GM12878 (cell line): ENCODE data around the gene FAM162A. TPM values are rescaled to one million over a fixed set of nuclear protein-coding genes. Genes with fewer than 3 reads are reported as not detected.

Source experiments
- ATAC-seq: fragments of 200-7000 bp; cut with Tn5 transposase; 3 replicates; pipeline ENCODE4 v1.9.1; 2020; ENCODE audit warnings: mild to moderate bottlenecking, moderate library complexity
- BruUV-seq: library from RNA; stranded (reverse); fragments of 400-500 nt; replicated peaks from 2 replicates; lab custom pipeline; 2021; lab: Mats Ljungman, UMichigan
- CTCF ChIA-PET: fragments of 300-600 bp; sonication (Branson Sonifier 250); formaldehyde crosslinking; extraction: SDS; loops from one replicate; lab custom pipeline; 2021; ENCODE audit warnings: inconsistent platforms; lab: Yijun Ruan, JAX
- POLR2A ChIA-PET: fragments of 350-600 bp; formaldehyde crosslinking; extraction: SDS; loops from one replicate; lab custom pipeline; 2021; ENCODE audit warnings: inconsistent platforms; lab: Charles Lee
- RAD21 ChIA-PET: fragments of 300-600 bp; sonication (Branson Sonifier 250); formaldehyde crosslinking; loops from one replicate; lab custom pipeline; 2023; ENCODE audit warnings: antibody characterized with exemption; ENCODE audit not compliant: unreplicated experiment; lab: Charles Lee
- SMC1A ChIA-PET: fragments of 300-600 bp; sonication (Branson Sonifier 250); formaldehyde crosslinking; loops from one replicate; lab custom pipeline; 2023; ENCODE audit not compliant: unreplicated experiment, uncharacterized antibody; lab: Charles Lee
- DNase-seq: peaks from one replicate; pipeline ENCODE4 v3.0.0-alpha.2; 2011; ENCODE audit warnings: low read depth, low spot score
- FAIRE-seq: peaks from 3 replicates; lab custom pipeline; 2011; peaks lifted over from hg19 to GRCh38; lab: Jason Lieb, UNC
- H2AFZ ChIP-seq: 2 replicates; pipeline ENCODE4 v1.6.0; 2011; ENCODE audit warnings: low read depth, low read length, control low read depth; ENCODE audit not compliant: control insufficient read depth
- H3K27ac ChIP-seq: 2 replicates; pipeline ENCODE4 v1.5.1; 2011; ENCODE audit warnings: control low read depth; ENCODE audit not compliant: control insufficient read depth, insufficient read depth
- H3K27me3 ChIP-seq, 2 experiments: replicated peaks in 1 of 2; 2 replicates each; pipeline versions ENCODE4 v1.6.0 to v1.6.1; 2011; ENCODE audit warnings: low read length in 1 of 2; ENCODE audit not compliant: control insufficient read depth in 2 of 2, insufficient read depth in 2 of 2
- H3K36me3 ChIP-seq, 2 experiments: 2 replicates each; pipeline ENCODE4 v1.5.1; 2011; ENCODE audit warnings: low read length in 1 of 2; ENCODE audit not compliant: control insufficient read depth in 2 of 2, insufficient read depth in 2 of 2
- H3K4me1 ChIP-seq: 2 replicates; pipeline ENCODE4 v1.6.1; 2011; ENCODE audit warnings: mild to moderate bottlenecking, low read length, moderate library complexity, mixed read lengths; ENCODE audit not compliant: control insufficient read depth, insufficient read depth
- H3K4me2 ChIP-seq: 2 replicates; pipeline ENCODE4 v1.6.0; 2011; ENCODE audit warnings: control low read depth; ENCODE audit not compliant: control insufficient read depth, insufficient read depth
- H3K4me3 ChIP-seq: fragments of 200-600 bp; sonication (generic); 2 replicates; pipeline ENCODE4 v1.5.1; 2016
- H3K79me2 ChIP-seq: 2 replicates; pipeline ENCODE4 v1.6.0; 2011; ENCODE audit warnings: low read length; ENCODE audit not compliant: control insufficient read depth, insufficient read depth
- H3K9ac ChIP-seq: 2 replicates; pipeline ENCODE4 v1.8.0; 2011; ENCODE audit warnings: low read length, control low read depth, mixed read lengths; ENCODE audit not compliant: control insufficient read depth, insufficient read depth
- H3K9me3 ChIP-seq: replicated peaks from 3 replicates; pipeline ENCODE4 v1.5.1; 2011; ENCODE audit warnings: mild to moderate bottlenecking, low read length; ENCODE audit not compliant: control insufficient read depth, insufficient read depth
- H4K20me1 ChIP-seq: 2 replicates; pipeline ENCODE4 v1.6.0; 2011; ENCODE audit not compliant: control insufficient read depth, insufficient read depth
- ATF7 ChIP-seq: fragments of 450-650 bp; IDR thresholded peaks from 2 replicates; pipeline ENCODE4 v1.6.1; 2016; ENCODE audit warnings: low read depth, mild to moderate bottlenecking
- CHD2 ChIP-seq: IDR thresholded peaks from 2 replicates; pipeline ENCODE4 v1.6.1; 2011; ENCODE audit warnings: low read depth, low read length, improper control_type of control experiment, borderline replicate concordance
- CTCF ChIP-seq, 3 experiments: IDR thresholded peaks in 2 of 3; conservative IDR thresholded peaks in 1 of 3; 2 replicates each; pipeline ENCODE4 v1.5.1; 2011; ENCODE audit warnings: low read depth in 3 of 3, low read length in 3 of 3, mild to moderate bottlenecking in 3 of 3, control low read depth in 2 of 3, moderate library complexity in 2 of 3, inconsistent platforms in 1 of 3, mixed read lengths in 1 of 3; ENCODE audit not compliant: control insufficient read depth in 2 of 3, insufficient read depth in 1 of 3; ENCODE audit errors: extremely low read depth in 1 of 3
- HDGF ChIP-seq: fragments of 450-650 bp; IDR thresholded peaks from 2 replicates; pipeline ENCODE4 v1.6.1; 2016; ENCODE audit warnings: antibody characterized with exemption
- POLR2AphosphoS2 ChIP-seq: IDR thresholded peaks from 2 replicates; pipeline ENCODE4 v1.6.1; 2011; ENCODE audit warnings: low read depth, mild to moderate bottlenecking, low read length, improper control_type of control experiment, moderate library complexity
- POLR2AphosphoS5 ChIP-seq: IDR thresholded peaks from 2 replicates; pipeline ENCODE4 v1.6.1; 2011; ENCODE audit warnings: mild to moderate bottlenecking, low read length, inconsistent platforms
- RAD21 ChIP-seq: IDR thresholded peaks from 2 replicates; pipeline ENCODE4 v1.6.1; 2011; ENCODE audit warnings: mild to moderate bottlenecking, low read depth, low read length, moderate library complexity; ENCODE audit not compliant: insufficient read depth
- SMC3 ChIP-seq: IDR thresholded peaks from 2 replicates; pipeline ENCODE4 v1.6.1; 2011; ENCODE audit warnings: low read length, improper control_type of control experiment, borderline replicate concordance
- WGBS: methylation state at CpG from one replicate; pipeline ENCODE4 v1.1.6; 2016; ENCODE audit warnings: low lambda C conversion rate; ENCODE audit not compliant: insufficient replicate concordance, insufficient coverage; ENCODE audit errors: missing lambda C conversion rate; 5-methylcytosine and 5-hydroxymethylcytosine counted together
- in situ Hi-C: fragments of 300-500 bp; cut with MboI; formaldehyde crosslinking; loops from 9 replicates; pipeline ENCODE4 v1.14.3; 2018; ENCODE audit warnings: mixed read lengths
- intact Hi-C: fragments of 100-400 bp; cut with micrococcal nuclease; formaldehyde crosslinking; loops from one replicate; pipeline ENCODE4 v1.14.2; 2022; ENCODE audit not compliant: unreplicated experiment
- polyA plus RNA-seq, 11 experiments: library from polyadenylated mRNA; depleted of rRNA in 4 of 11; unstranded in 6 of 11; stranded (reverse) in 5 of 11; fragments of >200 nt; fragmentation: Nextera tagmentation in 4 of 11; fragmentation: Illumina TruSeq in 1 of 11; extraction: Ambion mirVana in 4 of 11; extraction: Trizol in 1 of 11; gene quantifications; 1 replicate in 1 of 11; 2 replicates in 10 of 11; pipeline versions ENCODE4 v1.2.1 to v1.2.3, GENCODE V29; 2011 to 2016; ENCODE audit warnings: inconsistent platforms in 2 of 11, missing spikeins in 2 of 11, low read depth in 1 of 11
- total RNA-seq, 4 experiments: library from RNA; depleted of rRNA in 3 of 4; stranded (reverse); fragments of >200 nt in 3 of 4; fragmentation: Illumina TruSeq in 1 of 4; extraction: Trizol in 1 of 4; gene quantifications; 2 replicates each; pipeline versions ENCODE4 v1.2.1 to v1.2.3, GENCODE V29; 2013 to 2021

Gene FAM162A
- total and polyA plus RNA-seq, 10 of the 15 experiments (the other 5 are each of a cell fraction or from before 2014, with no cell fraction given), result 59.2 to 346 (median 149) TPM

GRCh38 chr3:122458992-122459391 is 75.0 kb downstream of the FAM162A start:
- in situ Hi-C loops, result no loop called here
- H3K36me3 ChIP-seq, result peaks cover 0 to 18% of the 10 kb centered on the region in 2 experiments
- no peak overlapping the region for H3K9ac ChIP-seq
- TF ChIP-seq SMC3 (peak; percentile 45), RAD21 (peak; percentile 63), POLR2AphosphoS2 (no peak), POLR2AphosphoS5 (no peak), CHD2 (no peak), CTCF (IDR thresholded peaks at IDR 0.05 in 2 of 3, conservative IDR thresholded peaks at IDR 0.05 in 1 of 3; ENCODE audit: control insufficient read depth in 2 of 3, extremely low read depth in 1 of 3, insufficient read depth in 1 of 3, low read depth in 3 of 3, low read length in 3 of 3) (peak in 2 of 3 experiments; percentile 15 to 44; a peak in 2 of 6 replicates), HDGF (no peak), ATF7 (no peak)
- TF ChIP-seq, all 136 proteins: peak for 3
- ATAC-seq (0 out of 3 replicates have a peak, but pooled peaks have one; percentile 30), FAIRE-seq (no peak), DNase-seq (no peak)
- BruUV-seq, result no TSS peak
- no peaks in the 10 kb centered on the region for H3K4me1 ChIP-seq
- intact Hi-C loops, result loop anchor here (2.0 to 5.0 kb wide), 3 partner anchors 50 to 93 kb away; no protein-coding TSS in a partner anchor
- no peaks in the 10 kb centered on the region for H3K27me3 ChIP-seq
- H3K27ac ChIP-seq, result no peak overlapping the region
- SMC1A ChIA-PET, result interaction anchor here (0.9 to 4.9 kb wide), 19 partner anchors 9 to 911 kb away, joined by 3 to 31 read pairs (median 4); partner anchors contain the start of genes FAM162A and WDR5B
- no peaks in the 10 kb centered on the region for H3K79me2 ChIP-seq
- no peak overlapping the region for H3K4me2 ChIP-seq
- RAD21 ChIA-PET, result interaction anchor here (0.6 to 2.7 kb wide), 11 partner anchors 56 to 686 kb away, joined by 3 to 12 read pairs (median 4); partner anchors contain the start of genes KPNA1 and PARP14
- WGBS, result 71% methylated on average over 4 of the region's 4 CpGs
- H3K4me3 ChIP-seq, result no peak overlapping the region
- CTCF ChIA-PET, result interaction anchor here (0.6 to 3.8 kb wide), 29 partner anchors 9 to 357 kb away, joined by 3 to 35 read pairs (median 4); partner anchors contain the start of genes FAM162A and PARP14
- no peaks in the 10 kb centered on the region for H3K9me3 ChIP-seq
- no peak overlapping the region for H2AFZ ChIP-seq
- POLR2A ChIA-PET, result no interaction called here
- H4K20me1 ChIP-seq, result no peaks in the 10 kb centered on the region
